GM12864 (cell line): ENCODE results near the gene ADCY1.

Source experiments
- DNase-seq: peaks from one replicate; pipeline ENCODE4 v3.0.0-alpha.2; 2011; ENCODE audit warnings: low read depth
- H3K4me3 ChIP-seq: 2 replicates; pipeline ENCODE4 v1.5.1; 2011; ENCODE audit warnings: mild to moderate bottlenecking, low read depth, low read length, control low read depth
- TF ChIP-seq, protein P1 (sequence below): IDR thresholded peaks from 2 replicates; pipeline ENCODE4 v1.5.1; 2011; ENCODE audit warnings: low read depth, mild to moderate bottlenecking, moderate library complexity, low read length, control low read depth, inconsistent platforms; ENCODE audit errors: missing control alignments

The ADCY1 gene

DNA sequence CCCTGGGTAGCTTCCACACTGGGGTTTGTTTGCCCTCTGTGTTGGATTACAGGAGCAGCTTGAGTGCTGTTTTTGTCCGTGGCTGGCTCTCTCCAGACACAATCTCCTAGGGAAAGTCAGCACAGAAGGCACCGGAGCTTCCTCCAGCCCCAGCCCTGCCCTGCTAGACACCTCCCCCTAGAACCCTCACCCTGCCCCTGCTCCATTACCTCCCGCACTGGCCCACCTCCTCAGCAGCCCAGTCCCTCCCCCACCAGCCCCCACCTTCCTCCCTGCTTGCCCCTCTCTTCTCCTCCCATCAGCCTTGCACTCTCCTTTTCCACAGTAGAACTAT lies 130.5 kb downstream of the ADCY1 start:
- no peak for DNase-seq
- TF ChIP-seq, protein P1, sequence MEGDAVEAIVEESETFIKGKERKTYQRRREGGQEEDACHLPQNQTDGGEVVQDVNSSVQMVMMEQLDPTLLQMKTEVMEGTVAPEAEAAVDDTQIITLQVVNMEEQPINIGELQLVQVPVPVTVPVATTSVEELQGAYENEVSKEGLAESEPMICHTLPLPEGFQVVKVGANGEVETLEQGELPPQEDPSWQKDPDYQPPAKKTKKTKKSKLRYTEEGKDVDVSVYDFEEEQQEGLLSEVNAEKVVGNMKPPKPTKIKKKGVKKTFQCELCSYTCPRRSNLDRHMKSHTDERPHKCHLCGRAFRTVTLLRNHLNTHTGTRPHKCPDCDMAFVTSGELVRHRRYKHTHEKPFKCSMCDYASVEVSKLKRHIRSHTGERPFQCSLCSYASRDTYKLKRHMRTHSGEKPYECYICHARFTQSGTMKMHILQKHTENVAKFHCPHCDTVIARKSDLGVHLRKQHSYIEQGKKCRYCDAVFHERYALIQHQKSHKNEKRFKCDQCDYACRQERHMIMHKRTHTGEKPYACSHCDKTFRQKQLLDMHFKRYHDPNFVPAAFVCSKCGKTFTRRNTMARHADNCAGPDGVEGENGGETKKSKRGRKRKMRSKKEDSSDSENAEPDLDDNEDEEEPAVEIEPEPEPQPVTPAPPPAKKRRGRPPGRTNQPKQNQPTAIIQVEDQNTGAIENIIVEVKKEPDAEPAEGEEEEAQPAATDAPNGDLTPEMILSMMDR, result no peak
- no peak overlapping the region for H3K4me3 ChIP-seq

DNA sequence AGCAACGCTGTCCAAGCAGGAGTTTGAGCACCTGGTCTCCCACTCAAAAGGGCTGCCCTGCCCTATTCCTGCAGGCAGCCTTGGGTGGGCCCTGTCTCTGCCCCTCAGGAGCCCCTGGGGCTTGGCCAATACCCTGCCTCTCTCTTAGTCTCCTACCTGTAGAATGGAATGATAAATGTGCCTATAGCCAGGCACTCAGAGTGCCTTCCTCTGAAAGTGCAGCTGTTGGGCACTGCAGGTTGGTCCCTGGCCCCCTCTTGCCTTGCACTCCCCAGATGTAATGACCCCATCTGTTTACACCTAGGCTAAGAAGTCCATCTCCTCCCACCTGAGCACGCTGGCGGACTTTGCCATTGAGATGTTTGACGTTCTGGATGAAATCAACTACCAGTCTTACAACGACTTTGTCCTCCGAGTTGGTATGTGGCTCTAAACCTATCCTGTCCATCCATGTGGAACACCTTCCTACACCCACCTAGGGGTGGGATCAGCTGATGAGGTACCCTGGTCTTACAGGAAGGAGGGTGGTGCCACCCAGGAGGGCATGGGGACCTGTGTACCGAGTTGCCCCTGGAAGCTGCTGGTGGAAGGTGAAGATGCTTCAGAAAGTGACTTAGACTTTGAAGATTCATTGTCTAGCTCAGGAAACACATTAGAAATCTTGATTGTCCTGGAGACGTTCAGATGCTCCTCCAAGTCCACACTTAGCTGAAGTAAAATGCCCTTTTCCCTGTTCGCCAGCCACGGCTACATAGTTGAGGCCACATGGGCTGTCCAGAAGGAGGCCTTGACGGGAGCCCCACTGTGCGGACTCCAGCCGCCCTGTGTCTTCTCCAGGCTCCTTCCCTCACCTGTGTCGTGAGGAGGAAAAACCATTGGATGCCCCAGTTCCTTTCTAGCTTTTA lies 134.1 kb downstream of the ADCY1 start:
- DNase-seq, result no peak
- H3K4me3 ChIP-seq, result no peak overlapping the region
- TF ChIP-seq, protein P1, result no peak

DNA sequence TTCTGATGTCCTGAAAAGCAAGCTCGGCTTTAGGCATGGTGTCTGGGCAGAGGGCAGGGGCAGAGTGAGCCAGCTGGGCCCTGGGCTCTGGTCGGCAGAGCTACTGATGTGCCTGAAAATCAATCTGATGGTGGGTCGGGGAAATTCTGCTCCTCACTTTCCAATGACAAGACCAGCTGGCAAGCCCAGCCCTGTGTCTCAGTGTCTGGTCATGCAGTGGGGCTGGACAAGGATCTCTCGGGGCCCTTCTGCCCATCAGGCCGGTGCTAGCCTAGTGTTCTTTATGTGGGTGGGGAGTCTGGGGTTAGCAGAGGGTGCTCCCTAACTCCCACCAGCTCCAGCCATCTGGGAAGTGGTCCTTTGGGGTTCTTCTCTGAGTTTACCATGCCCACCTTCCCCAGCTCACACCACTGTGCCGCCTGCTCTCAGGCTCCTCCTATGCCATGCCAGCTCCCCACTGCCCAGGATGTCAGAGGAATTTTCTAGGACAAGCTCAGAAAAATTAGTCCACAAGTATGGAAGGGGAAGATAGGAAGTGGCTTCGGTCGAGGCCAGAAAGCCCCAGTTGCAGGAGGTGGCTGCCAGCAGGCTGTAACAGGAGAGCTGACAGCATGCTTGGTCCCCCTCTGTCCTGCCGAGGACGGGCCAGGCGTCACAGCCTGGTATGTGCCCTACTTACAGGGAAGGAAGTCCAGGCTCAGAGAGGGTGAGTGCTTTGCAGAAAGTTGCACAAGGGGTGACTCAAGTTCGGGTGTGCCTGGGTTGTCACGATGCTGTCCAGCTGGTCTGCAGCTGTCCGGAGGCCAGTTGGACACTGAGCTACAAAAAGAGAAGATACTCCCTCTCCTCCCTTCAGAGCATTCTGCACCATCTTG lies 135.2 kb downstream of the ADCY1 start:
- no peak for DNase-seq
- TF ChIP-seq, protein P1, result no peak
- no peak overlapping the region for H3K4me3 ChIP-seq

DNA sequence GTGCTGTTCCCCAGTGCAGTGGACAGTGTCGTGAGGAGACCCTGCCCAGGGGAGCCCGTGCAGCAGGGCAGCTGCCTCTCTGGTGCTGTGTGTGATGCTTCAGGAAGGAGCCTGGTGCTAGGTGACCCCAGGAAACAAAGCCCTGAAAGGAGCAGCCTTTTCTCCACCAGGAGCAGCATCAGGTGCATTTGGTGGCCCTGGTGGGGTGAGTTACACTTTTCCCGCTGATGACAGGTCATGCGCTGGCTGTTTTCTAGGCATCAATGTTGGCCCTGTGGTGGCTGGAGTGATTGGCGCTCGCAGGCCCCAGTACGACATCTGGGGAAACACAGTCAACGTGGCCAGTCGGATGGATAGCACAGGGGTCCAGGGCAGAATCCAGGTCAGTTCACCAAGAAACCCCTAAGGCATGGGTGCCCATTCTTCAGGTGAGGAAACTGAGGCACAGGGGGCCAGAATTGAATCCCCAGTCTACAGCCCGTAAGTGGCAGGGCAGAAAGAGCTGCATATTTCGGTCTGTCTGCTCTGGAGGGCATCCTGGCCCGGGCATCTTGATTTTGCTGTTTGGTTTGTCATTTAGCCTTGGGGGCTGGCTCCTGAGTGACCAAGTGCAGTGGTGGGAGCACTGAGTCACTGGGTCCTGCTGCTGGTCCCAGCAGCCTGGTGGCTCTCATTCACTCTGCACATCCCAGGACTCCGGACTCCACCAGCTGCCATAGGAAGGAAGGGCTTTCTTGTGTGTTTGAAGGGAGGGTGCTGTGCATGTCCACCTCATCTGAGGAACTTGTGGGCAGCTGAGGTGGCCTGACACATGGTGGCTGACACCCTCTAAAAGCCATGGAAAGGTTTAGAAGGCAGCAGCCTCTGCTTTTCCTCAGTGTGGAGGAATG lies 136.3 kb downstream of the ADCY1 start:
- no peak for DNase-seq
- TF ChIP-seq, protein P1, result no peak
- no peak overlapping the region for H3K4me3 ChIP-seq

DNA sequence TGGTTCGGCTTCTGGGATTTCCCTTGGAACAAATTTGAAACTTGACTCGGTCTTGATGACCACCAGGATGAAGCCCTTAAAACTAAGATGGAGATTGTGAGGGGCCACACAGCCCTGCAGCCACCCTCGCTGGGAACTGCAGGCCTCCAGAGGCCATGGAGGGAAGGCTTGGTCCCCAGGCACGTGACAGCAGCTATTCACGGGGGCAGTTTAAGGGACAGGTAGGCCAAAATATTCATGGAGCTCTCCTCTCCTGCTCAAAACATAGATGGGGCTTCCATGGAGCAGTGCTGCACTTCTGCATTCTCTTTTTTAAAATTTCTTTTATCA lies 137.0 kb downstream of the ADCY1 start:
- TF ChIP-seq, protein P1, result no peak
- H3K4me3 ChIP-seq, result no peak overlapping the region
- DNase-seq, result no peak

DNA sequence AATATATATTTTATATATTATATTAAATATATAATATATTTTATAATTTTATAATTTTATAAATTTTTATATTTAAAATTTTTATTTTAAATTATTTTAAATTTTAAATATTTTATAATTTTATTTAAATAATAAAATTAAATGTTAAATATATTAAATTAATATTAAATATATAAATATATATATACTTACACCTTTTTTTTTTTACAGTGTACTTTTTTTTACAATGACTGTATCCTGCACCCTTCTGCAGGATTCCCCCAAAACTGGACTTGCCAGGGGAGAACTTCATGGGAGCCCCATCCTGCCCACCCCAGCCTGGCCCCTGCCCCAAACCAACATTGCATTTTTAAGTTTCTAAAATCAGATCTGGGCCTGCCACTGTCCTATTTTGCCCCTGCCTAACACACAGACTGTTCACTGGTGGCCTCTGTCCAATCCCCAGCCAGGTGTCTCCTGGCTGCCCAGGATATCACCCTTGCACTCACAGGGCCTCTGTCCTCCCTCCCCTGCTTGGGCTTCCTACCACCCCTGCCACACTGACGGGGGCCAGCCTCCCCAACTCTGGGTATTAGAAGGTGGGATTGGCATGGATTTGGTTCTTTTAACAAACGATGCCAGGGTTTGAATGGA lies 138.0 kb downstream of the ADCY1 start:
- no peak for DNase-seq
- TF ChIP-seq, protein P1, result no peak
- H3K4me3 ChIP-seq, result no peak overlapping the region
